Measurements from ENCODE around the gene YPEL1. TPM values are rescaled to one million over a fixed set of nuclear protein-coding genes. Genes with fewer than 3 reads are reported as not detected.

Gene YPEL1
- total and polyA plus RNA-seq, 3 experiments from 2014 or later, result 2.4 to 27.0 (median 2.6) TPM

- H3K36me3 ChIP-seq (ENCODE audit: insufficient read depth, low read length), result peaks cover 46% of the 10 kb centered on the region
- H3K27ac ChIP-seq (ENCODE audit: low read depth, low read length), result no peak overlapping the region
- no peaks in the 10 kb centered on the region for H3K27me3 ChIP-seq (ENCODE audit: insufficient read depth, low read length, poor library complexity, severe bottlenecking)
- Mint-ChIP-seq H3K27me3 (no peaks in the 10 kb centered on the region), H3K4me1 (peaks cover 8 to 19% (median 10%) of the 10 kb centered on the region in 3 donors), H3K4me3 (no peak overlapping the region), H3K27ac (peak overlapping the region in 7 of 8 donors; percentile 12 to 89 (median 71)), H3K9me3 (no peaks in the 10 kb centered on the region), H3K36me3 (peaks cover 0 to 80% (median 5%) of the 10 kb centered on the region in 3 donors)
- H3K4me1 ChIP-seq (ENCODE audit: insufficient read depth, low read length), result no peaks in the 10 kb centered on the region
- DNase-seq, result no peak
- no peak overlapping the region for H3K4me3 ChIP-seq (ENCODE audit: low read length)
- POLR2A ChIA-PET, result interaction anchor here (0.7 kb wide), 1 partner anchor 105 kb away, joined by 7 read pairs; no protein-coding TSS in a partner anchor
- CTCF ChIA-PET, result interaction anchor here (1.5 kb wide), 1 partner anchor 61 kb away, joined by 3 read pairs; the partner anchor contains the start of gene YDJC
- H3K9me3 ChIP-seq (ENCODE audit: low read length), result no peaks in the 10 kb centered on the region
These were observed 45.2 kb downstream of the YPEL1 start for GRCh38 chr22:21690401-21690801.

- Histone ChIP-seq H3K4me3 (ENCODE audit: low read length) (no peak overlapping the region), H3K27ac (ENCODE audit: low read depth, low read length) (no peak overlapping the region), H3K36me3 (ENCODE audit: insufficient read depth, low read length) (peaks cover 39% of the 10 kb centered on the region), H3K27me3 (ENCODE audit: insufficient read depth, low read length, poor library complexity, severe bottlenecking) (no peaks in the 10 kb centered on the region), H3K4me1 (ENCODE audit: insufficient read depth, low read length) (no peaks in the 10 kb centered on the region), H3K9me3 (ENCODE audit: low read length) (no peaks in the 10 kb centered on the region)
- DNase-seq, result no peak
- no peak overlapping the region for H3K4me3 Mint-ChIP-seq
- peaks cover 0 to 76% (median 5%) of the 10 kb centered on the region in 3 donors for H3K36me3 Mint-ChIP-seq
- H3K9me3 Mint-ChIP-seq, result no peaks in the 10 kb centered on the region
- POLR2A ChIA-PET, result no interaction called here
- CTCF ChIA-PET, result no interaction called here
- no peaks in the 10 kb centered on the region for H3K27me3 Mint-ChIP-seq
- peak overlapping the region in 6 of 8 donors; percentile 32 to 92 (median 72) for H3K27ac Mint-ChIP-seq
- peaks cover 8 to 19% (median 10%) of the 10 kb centered on the region in 3 donors for H3K4me1 Mint-ChIP-seq
These were observed 46.8 kb downstream of the YPEL1 start for GRCh38 chr22:21688706-21689381.

- Mint-ChIP-seq H3K4me3 (no peak overlapping the region), H3K9me3 (no peaks in the 10 kb centered on the region), H3K36me3 (peaks cover 0 to 75% (median 5%) of the 10 kb centered on the region in 3 donors), H3K4me1 (peaks cover 8 to 19% (median 10%) of the 10 kb centered on the region in 3 donors), H3K27ac (peak overlapping the region in 1 of 8 donors; percentile 89), H3K27me3 (no peaks in the 10 kb centered on the region)
- POLR2A ChIA-PET, result no interaction called here
- H3K27me3 ChIP-seq (ENCODE audit: insufficient read depth, low read length, poor library complexity, severe bottlenecking), result no peaks in the 10 kb centered on the region
- no peak overlapping the region for H3K4me3 ChIP-seq (ENCODE audit: low read length)
- H3K4me1 ChIP-seq (ENCODE audit: insufficient read depth, low read length), result no peaks in the 10 kb centered on the region
- DNase-seq, result no peak
- no peaks in the 10 kb centered on the region for H3K9me3 ChIP-seq (ENCODE audit: low read length)
- no peak overlapping the region for H3K27ac ChIP-seq (ENCODE audit: low read depth, low read length)
- peaks cover 36% of the 10 kb centered on the region for H3K36me3 ChIP-seq (ENCODE audit: insufficient read depth, low read length)
- CTCF ChIA-PET, result no interaction called here
These were observed 47.3 kb downstream of the YPEL1 start for GRCh38 chr22:21688341-21688705.

- Histone ChIP-seq H3K36me3 (ENCODE audit: insufficient read depth, low read length) (peaks cover 37% of the 10 kb centered on the region), H3K27me3 (ENCODE audit: insufficient read depth, low read length, poor library complexity, severe bottlenecking) (no peaks in the 10 kb centered on the region), H3K4me1 (ENCODE audit: insufficient read depth, low read length) (no peaks in the 10 kb centered on the region), H3K9me3 (ENCODE audit: low read length) (no peaks in the 10 kb centered on the region), H3K27ac (ENCODE audit: low read depth, low read length) (no peak overlapping the region), H3K4me3 (ENCODE audit: low read length) (no peak overlapping the region)
- Mint-ChIP-seq H3K9me3 (no peaks in the 10 kb centered on the region), H3K36me3 (peaks cover 0 to 76% (median 7%) of the 10 kb centered on the region in 3 donors), H3K4me1 (peaks cover 8 to 19% (median 10%) of the 10 kb centered on the region in 3 donors), H3K4me3 (no peak overlapping the region), H3K27ac (no peak overlapping the region), H3K27me3 (no peaks in the 10 kb centered on the region)
- ChIA-PET POLR2A (no interaction called here), CTCF (no interaction called here)
- no peak for DNase-seq
These were observed 47.8 kb downstream of the YPEL1 start for GRCh38 chr22:21687685-21688259.

- Mint-ChIP-seq H3K9me3 (no peaks in the 10 kb centered on the region), H3K4me1 (peaks cover 8 to 19% (median 10%) of the 10 kb centered on the region in 3 donors), H3K4me3 (no peak overlapping the region), H3K27ac (peak overlapping the region in 2 of 8 donors; percentile 56 to 69), H3K36me3 (peaks cover 0 to 80% (median 7%) of the 10 kb centered on the region in 3 donors), H3K27me3 (no peaks in the 10 kb centered on the region)
- no peak overlapping the region for H3K27ac ChIP-seq (ENCODE audit: low read depth, low read length)
- DNase-seq, result no peak
- ChIA-PET POLR2A (no interaction called here), CTCF (no interaction called here)
- H3K36me3 ChIP-seq (ENCODE audit: insufficient read depth, low read length), result peaks cover 41% of the 10 kb centered on the region
- no peaks in the 10 kb centered on the region for H3K9me3 ChIP-seq (ENCODE audit: low read length)
- H3K4me1 ChIP-seq (ENCODE audit: insufficient read depth, low read length), result no peaks in the 10 kb centered on the region
- H3K4me3 ChIP-seq (ENCODE audit: low read length), result no peak overlapping the region
- H3K27me3 ChIP-seq (ENCODE audit: insufficient read depth, low read length, poor library complexity, severe bottlenecking), result no peaks in the 10 kb centered on the region
These were observed 48.8 kb downstream of the YPEL1 start for GRCh38 chr22:21686634-21687393.

GRCh38 chr22:21686193-21686608 lies 49.4 kb downstream of the YPEL1 start:
- H3K27ac Mint-ChIP-seq, result peak overlapping the region in 1 of 8 donors; percentile 69
- Histone ChIP-seq H3K36me3 (ENCODE audit: insufficient read depth, low read length) (peaks cover 41% of the 10 kb centered on the region), H3K27me3 (ENCODE audit: insufficient read depth, low read length, poor library complexity, severe bottlenecking) (no peaks in the 10 kb centered on the region), H3K27ac (ENCODE audit: low read depth, low read length) (no peak overlapping the region), H3K4me3 (ENCODE audit: low read length) (no peak overlapping the region), H3K9me3 (ENCODE audit: low read length) (no peaks in the 10 kb centered on the region), H3K4me1 (ENCODE audit: insufficient read depth, low read length) (no peaks in the 10 kb centered on the region)
- DNase-seq, result no peak
- CTCF ChIA-PET, result interaction anchor here (0.6 kb wide), 1 partner anchor 31 kb away, joined by 3 read pairs; no protein-coding TSS in a partner anchor
- peaks cover 0 to 82% (median 6%) of the 10 kb centered on the region in 3 donors for H3K36me3 Mint-ChIP-seq
- H3K4me3 Mint-ChIP-seq, result no peak overlapping the region
- POLR2A ChIA-PET, result no interaction called here
- no peaks in the 10 kb centered on the region for H3K9me3 Mint-ChIP-seq
- no peaks in the 10 kb centered on the region for H3K27me3 Mint-ChIP-seq
- H3K4me1 Mint-ChIP-seq, result peaks cover 8 to 19% (median 10%) of the 10 kb centered on the region in 3 donors

GRCh38 chr22:21685164-21685513 lies 50.5 kb downstream of the YPEL1 start:
- Histone ChIP-seq H3K36me3 (ENCODE audit: insufficient read depth, low read length) (peaks cover 41% of the 10 kb centered on the region), H3K4me1 (ENCODE audit: insufficient read depth, low read length) (no peaks in the 10 kb centered on the region), H3K27ac (ENCODE audit: low read depth, low read length) (no peak overlapping the region), H3K4me3 (ENCODE audit: low read length) (no peak overlapping the region), H3K9me3 (ENCODE audit: low read length) (no peaks in the 10 kb centered on the region), H3K27me3 (ENCODE audit: insufficient read depth, low read length, poor library complexity, severe bottlenecking) (no peaks in the 10 kb centered on the region)
- Mint-ChIP-seq H3K27me3 (no peaks in the 10 kb centered on the region), H3K27ac (peak overlapping the region in 3 of 8 donors; percentile 36 to 80 (median 51)), H3K9me3 (no peaks in the 10 kb centered on the region), H3K4me1 (peaks cover 6 to 14% (median 7%) of the 10 kb centered on the region in 3 donors), H3K36me3 (peaks cover 0 to 80% (median 10%) of the 10 kb centered on the region in 3 donors), H3K4me3 (no peak overlapping the region)
- ChIA-PET POLR2A (no interaction called here), CTCF (no interaction called here)
- no peak for DNase-seq
